Naive B cell (primary cell): ENCODE data around the gene RET. TPM values are rescaled to one million over a fixed set of nuclear protein-coding genes. Genes with fewer than 3 reads are reported as not detected.
A peak's percentile ranks its signal among the peaks of the same experiment; 100 is the strongest.

Source experiments
- ATAC-seq, 2 donors: fragments of 150-1000 bp; cut with Tn5 transposase; 2 replicates each; pipeline ENCODE4 v1.10.0; 2021; ENCODE audit warnings: low read depth in 2 of 2, mild to moderate bottlenecking in 2 of 2, moderate library complexity in 2 of 2
- DNase-seq: peaks from one replicate; pipeline ENCODE4 v3.0.0; 2022
- H3K27ac Mint-ChIP-seq, 6 donors: one replicate each; pipeline ENCODE4 v1.8.0; 2020 to 2022; ENCODE audit warnings: mild to moderate bottlenecking in 6 of 6, mixed read lengths in 6 of 6, moderate library complexity in 5 of 6, inconsistent platforms in 2 of 6
- H3K27me3 Mint-ChIP-seq, 3 donors: one replicate each; pipeline ENCODE4 v1.8.0; 2021 to 2022; ENCODE audit warnings: mixed read lengths in 3 of 3, mild to moderate bottlenecking in 1 of 3
- H3K36me3 Mint-ChIP-seq, 2 donors: one replicate each; pipeline ENCODE4 v1.8.0; 2020 to 2022; ENCODE audit warnings: mixed read lengths in 2 of 2, inconsistent platforms in 1 of 2, mild to moderate bottlenecking in 1 of 2
- H3K4me1 Mint-ChIP-seq, 3 donors: one replicate each; pipeline ENCODE4 v1.8.0; 2020 to 2022; ENCODE audit warnings: mixed read lengths in 3 of 3, inconsistent platforms in 1 of 3, mild to moderate bottlenecking in 1 of 3, moderate library complexity in 1 of 3
- H3K4me3 Mint-ChIP-seq, 8 donors: one replicate each; pipeline ENCODE4 v1.8.0; 2020 to 2022; ENCODE audit warnings: mild to moderate bottlenecking in 8 of 8, mixed read lengths in 8 of 8, moderate library complexity in 8 of 8, inconsistent platforms in 2 of 8
- H3K9me3 Mint-ChIP-seq, 7 donors: one replicate each; pipeline ENCODE4 v1.8.0; 2020 to 2022; ENCODE audit warnings: mixed read lengths in 7 of 7, mild to moderate bottlenecking in 5 of 7, inconsistent platforms in 2 of 7, moderate library complexity in 1 of 7
- polyA plus RNA-seq, 6 donors: library from polyadenylated mRNA; unstranded; fragments of 300-500 nt; fragmentation: Illumina TruSeq; gene quantifications; one replicate each; pipeline ENCODE4 v1.2.3, GENCODE V29; 2021; ENCODE audit warnings: low read depth in 6 of 6

RET gene
- polyA plus RNA-seq, 6 donors from 2014 or later, result not detected

DNA sequence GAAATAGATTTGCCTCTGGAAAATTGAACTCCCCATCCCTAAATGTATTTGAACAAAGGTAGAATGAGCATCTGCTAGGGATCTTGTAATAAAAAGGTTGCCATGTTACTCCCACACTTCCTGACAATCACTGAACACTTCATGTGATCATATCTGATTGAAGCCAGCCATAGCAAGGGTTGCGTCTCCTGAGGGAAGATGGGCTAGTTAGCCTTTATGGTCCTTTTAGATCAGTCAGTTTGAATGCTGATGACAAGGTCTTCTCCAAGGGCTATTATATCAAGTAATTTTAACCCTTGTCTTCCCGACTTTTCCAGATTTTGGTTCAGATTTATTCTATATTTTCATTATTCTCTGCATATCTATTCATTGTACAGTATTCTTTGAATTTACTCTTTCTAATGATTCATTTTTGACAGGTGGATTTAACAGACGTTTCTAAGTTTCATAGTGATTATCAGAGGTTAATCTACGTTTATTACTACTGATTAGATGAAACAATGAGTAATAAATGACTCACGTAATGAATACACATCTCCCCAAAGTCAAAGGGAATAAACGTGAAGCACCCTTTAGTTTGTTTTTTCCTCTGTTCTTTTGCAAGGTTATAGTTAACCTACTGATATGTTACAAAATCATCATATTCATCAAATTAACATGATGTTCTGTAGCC, 89.5 kb downstream of the RET start:
- ATAC-seq (no peak), DNase-seq (no peak)
- Mint-ChIP-seq H3K27ac (no peak overlapping the region), H3K9me3 (no peaks in the 10 kb centered on the region), H3K4me1 (peaks cover 0 to 6% (median 5%) of the 10 kb centered on the region in 3 donors), H3K27me3 (no peaks in the 10 kb centered on the region), H3K4me3 (no peak overlapping the region), H3K36me3 (peaks cover 27 to 39% of the 10 kb centered on the region in 2 donors)

DNA sequence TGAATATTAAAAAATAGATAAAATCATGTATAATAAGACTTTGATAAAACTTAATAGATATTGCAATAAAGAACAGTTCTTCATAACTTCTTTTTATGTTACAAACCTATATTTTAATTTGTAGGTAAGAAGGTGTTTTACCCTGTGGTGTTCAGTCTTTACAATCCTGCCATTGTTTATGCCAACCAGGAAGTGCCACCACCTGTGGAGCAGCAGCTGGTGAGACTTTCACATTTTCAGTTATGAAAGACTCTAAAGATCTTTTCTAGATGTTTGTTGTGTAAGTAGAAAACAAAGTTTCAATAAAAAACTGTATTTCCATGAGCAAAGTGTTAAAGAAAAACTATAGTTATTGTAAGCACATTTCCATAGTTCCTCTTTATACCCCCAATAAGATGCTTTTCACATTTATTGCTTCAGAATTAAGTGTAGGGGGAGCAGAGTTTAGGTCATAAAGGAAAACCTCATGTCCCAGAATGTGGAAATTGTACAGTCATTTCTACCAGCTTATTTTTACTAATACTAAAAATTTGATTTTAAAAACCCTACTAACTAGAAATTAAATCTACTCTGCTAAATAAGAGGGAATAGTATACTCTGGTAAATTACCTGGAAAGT, 90.1 kb downstream of the RET start:
- H3K9me3 Mint-ChIP-seq, result no peaks in the 10 kb centered on the region
- H3K27ac Mint-ChIP-seq, result no peak overlapping the region

GRCh38 chr10:43167498-43167889, 90.6 kb downstream of the RET start:
- Mint-ChIP-seq H3K36me3 (peaks cover 22 to 42% of the 10 kb centered on the region in 2 donors), H3K27me3 (no peaks in the 10 kb centered on the region), H3K9me3 (no peaks in the 10 kb centered on the region), H3K4me1 (peaks cover 0 to 5% (median 0%) of the 10 kb centered on the region in 3 donors), H3K4me3 (no peak overlapping the region), H3K27ac (no peak overlapping the region)
- no peak for ATAC-seq
- DNase-seq, result no peak

More for the DNA sequence above, 90.1 kb downstream of the RET start:
- DNase-seq (no peak), ATAC-seq (no peak)
- peaks cover 20 to 39% of the 10 kb centered on the region in 2 donors for H3K36me3 Mint-ChIP-seq
- H3K4me1 Mint-ChIP-seq, result peaks cover 0 to 5% (median 0%) of the 10 kb centered on the region in 3 donors
- no peaks in the 10 kb centered on the region for H3K27me3 Mint-ChIP-seq
- H3K4me3 Mint-ChIP-seq, result no peak overlapping the region

DNA sequence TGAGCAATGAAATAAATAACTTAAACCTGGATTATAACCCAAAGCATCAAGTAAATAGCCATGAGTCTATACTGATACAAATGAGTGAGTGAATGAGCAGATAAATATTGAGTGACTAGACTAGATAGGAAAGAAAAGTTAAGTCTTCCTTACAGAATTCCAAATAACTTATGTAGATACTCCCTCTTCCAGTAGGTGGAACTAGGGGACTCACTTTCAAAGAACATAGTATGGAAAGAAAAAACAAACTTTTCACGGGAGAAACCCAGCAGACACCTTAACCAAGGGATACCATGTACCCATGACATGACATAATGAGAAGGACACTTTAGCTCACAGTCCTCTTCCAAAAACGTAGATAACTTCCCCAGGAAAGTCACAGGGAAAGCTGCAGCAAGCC, 93.6 kb downstream of the RET start:
- Mint-ChIP-seq H3K27me3 (no peaks in the 10 kb centered on the region), H3K9me3 (no peaks in the 10 kb centered on the region), H3K4me1 (no peaks in the 10 kb centered on the region), H3K36me3 (peaks cover 30 to 50% of the 10 kb centered on the region in 2 donors), H3K27ac (peak overlapping the region in 2 of 6 donors; percentile 8 to 88), H3K4me3 (no peak overlapping the region)
- no peak for DNase-seq
- ATAC-seq, result no peak

DNA sequence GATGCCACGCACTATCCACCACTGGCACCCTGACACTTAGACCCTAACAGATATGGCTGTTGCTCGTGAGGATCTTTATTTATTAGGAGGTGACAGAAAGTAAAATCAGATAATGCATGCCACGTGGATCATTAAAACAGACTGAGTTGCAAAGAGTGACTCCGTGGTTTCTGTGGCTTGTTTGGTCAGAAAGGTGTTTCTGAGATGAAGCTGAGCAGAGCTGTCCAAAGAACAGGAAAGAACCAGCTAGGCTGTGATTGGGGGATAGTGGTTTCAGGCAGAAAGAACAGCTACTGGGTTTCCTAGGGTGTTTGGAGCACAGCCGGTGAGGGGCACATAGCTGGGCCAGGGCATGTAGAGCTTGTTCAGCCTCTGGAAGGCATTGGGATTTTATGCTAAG, 95.8 kb downstream of the RET start:
- peaks cover 0 to 5% (median 0%) of the 10 kb centered on the region in 7 donors for H3K9me3 Mint-ChIP-seq
- DNase-seq (no peak), ATAC-seq (no peak)
- H3K4me3 Mint-ChIP-seq, result peak overlapping the region in 1 of 8 donors; percentile 67
- H3K27me3 Mint-ChIP-seq, result no peaks in the 10 kb centered on the region
- no peaks in the 10 kb centered on the region for H3K4me1 Mint-ChIP-seq
- H3K36me3 Mint-ChIP-seq, result peaks cover 44 to 69% of the 10 kb centered on the region in 2 donors
- peak overlapping the region in 4 of 6 donors; percentile 5 to 23 (median 6) for H3K27ac Mint-ChIP-seq

GRCh38 chr10:43173120-43173519, 96.3 kb downstream of the RET start:
- H3K36me3 Mint-ChIP-seq, result peaks cover 46 to 74% of the 10 kb centered on the region in 2 donors
- no peaks in the 10 kb centered on the region for H3K4me1 Mint-ChIP-seq
- peak overlapping the region in 2 of 6 donors; percentile 7 to 23 for H3K27ac Mint-ChIP-seq
- DNase-seq (no peak), ATAC-seq (no peak)
- peak overlapping the region in 1 of 8 donors; percentile 67 for H3K4me3 Mint-ChIP-seq
- H3K27me3 Mint-ChIP-seq, result no peaks in the 10 kb centered on the region
- peaks cover 0 to 10% (median 0%) of the 10 kb centered on the region in 7 donors for H3K9me3 Mint-ChIP-seq

DNA sequence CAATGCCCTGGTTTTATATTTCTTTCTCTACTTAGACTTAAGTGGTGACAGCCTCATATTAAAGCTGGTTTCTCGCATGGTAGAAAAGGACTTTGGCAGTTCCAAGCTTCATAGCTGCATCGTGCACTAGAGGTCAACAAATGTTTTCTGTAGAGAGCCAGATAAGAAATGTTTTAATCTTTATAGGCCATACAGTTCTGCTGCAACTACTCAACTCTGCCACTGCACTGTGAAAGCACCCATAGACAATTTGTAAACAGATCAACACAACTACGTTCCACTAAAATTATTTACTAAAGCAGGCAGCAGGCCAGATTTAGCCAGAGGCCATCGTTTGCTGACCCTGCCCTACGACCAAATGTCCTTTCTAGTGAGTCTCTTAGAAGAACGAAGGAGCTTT, 98.1 kb downstream of the RET start:
- Mint-ChIP-seq H3K36me3 (peaks cover 54 to 74% of the 10 kb centered on the region in 2 donors), H3K9me3 (peaks cover 3 to 22% (median 8%) of the 10 kb centered on the region in 7 donors), H3K27me3 (no peaks in the 10 kb centered on the region), H3K4me1 (no peaks in the 10 kb centered on the region), H3K4me3 (no peak overlapping the region), H3K27ac (no peak overlapping the region)
- ATAC-seq (no peak), DNase-seq (no peak)

GRCh38 chr10:43176271-43176670, 99.4 kb downstream of the RET start:
- DNase-seq (no peak), ATAC-seq (no peak)
- Mint-ChIP-seq H3K27ac (peak overlapping the region in 1 of 6 donors; percentile 74), H3K27me3 (no peaks in the 10 kb centered on the region), H3K4me1 (no peaks in the 10 kb centered on the region), H3K36me3 (peaks cover 66 to 79% of the 10 kb centered on the region in 2 donors), H3K9me3 (peaks cover 3 to 22% (median 9%) of the 10 kb centered on the region in 7 donors), H3K4me3 (peak overlapping the region in 1 of 8 donors; percentile 15)

GRCh38 chr10:43177595-43177994, 100.7 kb downstream of the RET start:
- DNase-seq (no peak), ATAC-seq (no peak)
- Mint-ChIP-seq H3K36me3 (peaks cover 62 to 69% of the 10 kb centered on the region in 2 donors), H3K9me3 (peaks cover 3 to 22% (median 9%) of the 10 kb centered on the region in 7 donors), H3K27ac (no peak overlapping the region), H3K4me3 (no peak overlapping the region), H3K4me1 (no peaks in the 10 kb centered on the region), H3K27me3 (no peaks in the 10 kb centered on the region)

Other genes with a start within 250 kb of the RET start
- gene CSGALNACT2, start 61.4 kb downstream of the RET start, polyA plus RNA-seq, result 10 to 100 TPM in 5 of 6 donors, 1 to 10 TPM in 1; 10.0 to 16.0 (median 12.4) TPM
- under 1 TPM in 5 of 6 donors, not detected in 1; 0.21 to 0.73 (median 0.37) TPM for gene RASGEF1A, start 190.0 kb downstream of the RET start, polyA plus RNA-seq